ENCODE data around the gene SLAMF7. TPM values are rescaled to one million over a fixed set of nuclear protein-coding genes. Genes with fewer than 3 reads are reported as not detected.
"Not testable (repeated sequence)": the region's sequence is repeated elsewhere in the genome, so short reads cannot be mapped to it uniquely, and the experiment has no call there.

The SLAMF7 gene
- total RNA-seq, 1 donor from 2014 or later: 0.48 TPM

- no peak for TF ChIP-seq CTCF (conservative IDR thresholded peaks at IDR 0.05)
- Mint-ChIP-seq H3K36me3 (no peaks in the 10 kb centered on the region), H3K4me1 (ENCODE audit: unreplicated experiment) (no peaks in the 10 kb centered on the region), H3K27me3 (peaks cover 20% of the 10 kb centered on the region), H3K9me3 (no peaks in the 10 kb centered on the region), H3K27ac (no peak overlapping the region), H3K4me3 (no peak overlapping the region)
- no peak for DNase-seq (ENCODE audit: extremely low spot score, unreplicated experiment)
Measured at GRCh38 chr1:160710517-160711252, 28.4 kb upstream of the SLAMF7 start.

GRCh38 chr1:160711276-160711601 lies 27.8 kb upstream of the SLAMF7 start:
- DNase-seq (ENCODE audit: extremely low spot score, unreplicated experiment): no peak
- no peak for TF ChIP-seq CTCF (conservative IDR thresholded peaks at IDR 0.05)
- Mint-ChIP-seq H3K4me3 (no peak overlapping the region), H3K4me1 (ENCODE audit: unreplicated experiment) (no peaks in the 10 kb centered on the region), H3K36me3 (no peaks in the 10 kb centered on the region), H3K27me3 (peaks cover 21% of the 10 kb centered on the region), H3K9me3 (no peaks in the 10 kb centered on the region), H3K27ac (no peak overlapping the region)

GRCh38 chr1:160711602-160712311 lies 27.3 kb upstream of the SLAMF7 start, which contains the start of gene CD48:
Gene CD48 (minus strand): TSS chr1:160711822. CDS start chr1:160711763, 59 bp downstream.
- Mint-ChIP-seq H3K27ac (no peak within 1 kb of the TSS), H3K4me3 (no peak within 1 kb of the TSS)

GRCh38 chr1:160712525-160713080 lies 26.4 kb upstream of the SLAMF7 start:
- DNase-seq (ENCODE audit: extremely low spot score, unreplicated experiment); H3K27ac Mint-ChIP-seq; H3K4me3 Mint-ChIP-seq; H3K36me3 Mint-ChIP-seq; H3K9me3 Mint-ChIP-seq; H3K4me1 Mint-ChIP-seq (ENCODE audit: unreplicated experiment): not testable (repeated sequence)
- H3K27me3 Mint-ChIP-seq: peaks cover 28% of the 10 kb centered on the region

More at GRCh38 chr1:160711602-160712311, 27.3 kb upstream of the SLAMF7 start, which contains the start of gene CD48:
- no peak for TF ChIP-seq CTCF (conservative IDR thresholded peaks at IDR 0.05)
- DNase-seq (ENCODE audit: extremely low spot score, unreplicated experiment): no peak
- Mint-ChIP-seq H3K9me3 (no peaks in the 10 kb centered on the region), H3K36me3 (no peaks in the 10 kb centered on the region), H3K4me1 (ENCODE audit: unreplicated experiment) (no peaks in the 10 kb centered on the region), H3K27me3 (peaks cover 26% of the 10 kb centered on the region)

GRCh38 chr1:160713161-160713560 lies 25.9 kb upstream of the SLAMF7 start:
- H3K4me1 Mint-ChIP-seq (ENCODE audit: unreplicated experiment): no peaks in the 10 kb centered on the region

GRCh38 chr1:160714034-160714648 lies 24.9 kb upstream of the SLAMF7 start:
- DNase-seq (ENCODE audit: extremely low spot score, unreplicated experiment); H3K27ac Mint-ChIP-seq; H3K4me1 Mint-ChIP-seq (ENCODE audit: unreplicated experiment); H3K4me3 Mint-ChIP-seq; H3K9me3 Mint-ChIP-seq; H3K36me3 Mint-ChIP-seq: not testable (repeated sequence)
- H3K27me3 Mint-ChIP-seq: peaks cover 37% of the 10 kb centered on the region

More at GRCh38 chr1:160713161-160713560, 25.9 kb upstream of the SLAMF7 start:
- Mint-ChIP-seq H3K27ac (no peak overlapping the region), H3K4me3 (no peak overlapping the region), H3K27me3 (peaks cover 34% of the 10 kb centered on the region), H3K9me3 (no peaks in the 10 kb centered on the region), H3K36me3 (peaks cover 3% of the 10 kb centered on the region)
- no peak for DNase-seq (ENCODE audit: extremely low spot score, unreplicated experiment)
- no peak for TF ChIP-seq CTCF (conservative IDR thresholded peaks at IDR 0.05)
